ENCODE measurements around the gene TTC34.

GRCh38 chr1:2627746-2628145 lies 173.7 kb downstream of the TTC34 start:
- TF ChIP-seq EZH2 (IDR thresholded peaks at IDR 0.05; ENCODE audit: insufficient read depth, poor library complexity, severe bottlenecking) (no peak), EZH2phosphoT487 (IDR thresholded peaks at IDR 0.05; ENCODE audit: insufficient read depth, low read depth) (no peak)

All from GM23248 (cell line).